Middle frontal gyrus (tissue), 1 donor: ENCODE data around the gene LPA.
"Not testable (repeated sequence)": the region's sequence is repeated elsewhere in the genome, so short reads cannot be mapped to it uniquely, and the experiment has no call there.

ENCODE experiments used
- DNase-seq: peaks from one replicate; pipeline ENCODE4 v3.0.0-alpha.2; 2015; ENCODE audit warnings: low spot score; ENCODE audit errors: extremely low spot score

Gene LPA

GRCh38 chr6:160662429-160662828, 1.6 kb downstream of the LPA start:
- no peak for DNase-seq

DNA sequence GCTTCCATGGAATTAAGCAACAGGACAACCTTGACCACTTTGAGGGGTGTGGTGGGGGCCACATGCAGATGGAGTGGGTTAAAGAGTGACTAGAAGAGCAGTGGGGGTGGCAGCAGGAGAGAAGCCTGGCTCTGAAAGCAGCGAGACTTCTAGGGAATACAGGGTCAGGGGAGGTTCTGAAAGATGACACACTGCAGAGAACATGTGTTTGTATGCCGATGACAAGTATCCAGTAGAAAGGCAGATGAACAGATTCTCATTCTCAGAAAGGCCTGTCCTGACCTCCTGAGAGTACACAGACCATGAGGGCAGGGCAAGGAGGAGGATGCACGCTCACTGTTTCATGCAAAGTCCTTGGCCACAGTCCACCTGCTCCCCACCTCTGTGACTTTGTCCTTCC, 2.9 kb downstream of the LPA start:
- DNase-seq, result no peak

DNA sequence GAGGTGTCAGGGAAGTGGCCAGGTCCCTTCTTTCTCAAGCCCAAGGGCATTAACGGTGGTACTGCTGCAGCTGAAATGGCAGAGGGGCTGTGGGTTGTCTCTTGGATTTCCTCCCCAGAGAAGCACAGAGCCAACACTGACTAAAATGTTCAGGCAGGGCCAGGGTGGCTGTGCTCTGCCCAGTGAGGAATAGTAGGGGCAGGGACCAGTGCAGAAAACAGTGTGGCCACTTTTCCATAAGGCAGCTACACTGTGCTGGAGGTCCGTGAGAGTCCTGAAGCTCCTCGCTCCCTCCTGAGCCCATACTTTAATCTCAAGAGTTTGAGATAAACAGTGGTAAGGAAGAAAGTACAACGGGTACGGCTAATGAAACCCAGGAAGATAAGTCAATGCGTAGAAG, 4.5 kb downstream of the LPA start:
- no peak for DNase-seq

DNA sequence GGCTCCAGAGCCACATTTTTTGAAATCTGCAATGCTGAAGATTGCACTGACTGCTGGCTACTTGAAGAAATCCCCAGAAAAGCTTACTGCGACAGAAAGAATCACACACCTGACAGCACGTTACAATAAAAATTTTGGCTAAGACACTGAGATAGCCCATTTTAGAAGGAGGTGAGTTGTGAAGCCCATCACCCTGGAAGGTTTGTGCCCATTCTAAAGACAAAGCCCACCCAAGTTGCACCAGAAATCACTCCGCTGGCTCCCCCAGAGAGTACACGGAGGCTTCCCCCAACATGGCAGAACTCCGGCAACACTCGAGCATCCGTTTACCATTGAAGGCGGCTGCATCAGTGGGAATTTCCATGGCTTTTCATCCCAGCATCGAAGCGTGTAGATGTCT, 29.4 kb downstream of the LPA start:
- DNase-seq, result no peak

- DNase-seq, result no peak
Observed at GRCh38 chr6:160595838-160596832, 67.9 kb downstream of the LPA start.

DNA sequence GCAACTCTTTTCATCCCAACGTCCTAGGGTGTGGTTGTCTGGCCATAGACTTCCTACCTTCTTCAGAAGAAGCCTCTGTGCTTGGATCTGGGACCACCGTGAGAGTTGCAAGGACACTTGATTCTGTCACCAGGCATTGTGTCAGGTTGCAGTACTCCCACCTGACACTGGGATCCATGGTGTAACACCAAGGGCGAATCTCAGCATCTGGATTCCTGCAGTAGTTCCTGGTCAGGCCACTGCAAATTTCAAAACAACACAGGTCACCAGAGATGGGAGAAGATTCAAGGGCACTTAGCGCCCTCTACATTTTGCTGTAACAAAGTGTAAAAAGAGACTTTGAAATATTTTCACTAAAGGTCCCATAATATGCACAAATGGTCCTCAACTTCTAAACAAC, 68.8 kb downstream of the LPA start:
- not testable (repeated sequence) for DNase-seq

DNA sequence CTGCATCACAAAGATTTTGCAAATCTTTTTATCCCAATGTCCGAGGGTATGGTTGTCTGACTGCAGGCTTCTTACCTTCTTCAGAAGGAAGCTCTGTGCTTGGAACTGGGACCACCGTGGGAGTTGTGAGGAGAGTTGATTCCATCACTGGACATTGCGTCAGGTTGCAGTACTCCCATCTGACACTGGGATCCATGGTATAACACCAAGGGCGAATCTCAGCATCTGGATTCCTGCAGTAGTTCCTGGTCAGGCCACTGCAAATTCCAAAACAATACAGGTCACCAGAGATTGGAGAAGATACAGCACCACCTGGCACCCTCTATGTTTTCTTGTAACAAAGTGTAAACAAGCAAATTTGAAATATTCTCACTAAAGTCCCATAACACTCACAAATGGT, 77.7 kb downstream of the LPA start:
- no peak for DNase-seq

DNA sequence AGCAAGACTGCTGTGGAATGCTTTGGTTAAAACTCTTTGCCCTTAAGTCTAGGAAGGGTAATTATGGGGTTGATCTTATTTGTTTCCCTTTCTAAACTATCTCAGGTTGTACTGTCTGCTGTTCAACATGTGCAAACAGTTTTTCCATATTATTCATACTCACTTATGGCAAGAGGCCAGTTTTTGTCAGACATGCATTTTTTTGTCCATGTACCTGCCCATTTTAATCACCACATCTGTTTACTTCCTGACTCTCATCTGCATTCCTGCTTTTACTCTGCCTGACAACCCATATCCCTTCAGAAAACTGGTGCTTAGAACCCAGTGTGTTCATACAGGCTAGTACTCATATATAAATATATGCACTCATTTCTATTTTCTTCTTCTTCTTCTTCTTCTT, 80.3 kb downstream of the LPA start:
- no peak for DNase-seq

GRCh38 chr6:160581406-160581805, 82.7 kb downstream of the LPA start:
- no peak for DNase-seq

GRCh38 chr6:160578515-160578914, 85.6 kb downstream of the LPA start:
- DNase-seq, result not testable (repeated sequence)

DNA sequence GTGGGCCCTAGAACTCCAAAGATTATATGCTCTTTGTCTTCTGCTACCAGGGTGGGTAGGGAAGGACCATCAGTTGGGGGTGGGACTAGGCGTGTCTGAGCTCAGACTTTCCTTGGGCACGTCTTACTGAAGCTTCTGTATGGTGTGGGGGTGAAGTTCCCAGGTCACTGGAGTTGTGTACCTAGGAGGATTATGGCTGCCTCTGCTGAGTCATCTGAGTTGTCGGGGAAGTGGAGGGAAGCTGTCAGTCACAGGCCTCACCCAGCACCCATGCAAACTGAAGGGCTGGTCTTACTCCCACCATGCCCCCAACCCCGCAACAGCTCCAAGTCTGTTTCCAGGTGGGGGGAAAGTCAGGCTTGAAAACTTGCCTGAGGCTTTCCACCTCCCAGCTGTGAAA, 90.1 kb downstream of the LPA start:
- DNase-seq, result no peak

DNA sequence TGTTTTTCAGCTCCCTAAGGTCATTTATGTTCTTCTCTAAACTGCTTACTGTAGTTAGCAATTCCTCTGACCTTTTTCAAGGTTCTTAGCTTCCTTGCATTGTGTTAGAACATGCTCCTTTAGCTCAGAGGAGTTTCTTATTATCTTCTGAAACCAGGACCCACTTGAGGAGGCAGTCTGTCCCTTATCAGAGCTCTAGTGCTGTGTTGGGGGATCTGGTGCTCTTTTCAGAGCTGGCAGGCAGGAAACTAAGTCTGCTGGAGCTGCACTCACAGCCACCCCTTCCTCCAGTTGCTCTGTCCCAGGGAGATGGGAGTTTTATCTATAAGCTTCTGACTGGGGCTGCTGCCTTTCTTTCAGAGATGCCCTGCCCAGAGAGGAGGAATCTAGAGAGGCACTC, 92.9 kb downstream of the LPA start:
- DNase-seq, result not testable (repeated sequence)

DNA sequence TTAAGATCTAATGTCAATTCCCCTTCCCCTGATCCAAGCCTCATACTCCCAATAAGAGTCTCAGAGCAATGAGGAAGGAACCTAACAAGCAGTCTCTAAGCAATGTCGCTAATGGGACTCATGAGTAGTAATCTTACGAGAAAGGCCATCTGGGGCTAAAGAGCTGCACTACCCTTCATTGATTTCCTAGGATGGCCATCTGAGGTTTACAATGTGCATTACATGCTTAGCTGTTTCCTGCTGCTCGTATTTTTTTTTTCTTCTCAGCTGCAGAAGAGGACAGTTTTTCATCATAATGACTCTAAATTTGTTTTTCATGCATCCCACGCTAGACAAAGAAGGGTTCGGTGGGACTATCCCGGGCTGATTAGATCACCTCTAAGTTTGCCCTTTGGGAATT, 119.3 kb downstream of the LPA start:
- no peak for DNase-seq

DNA sequence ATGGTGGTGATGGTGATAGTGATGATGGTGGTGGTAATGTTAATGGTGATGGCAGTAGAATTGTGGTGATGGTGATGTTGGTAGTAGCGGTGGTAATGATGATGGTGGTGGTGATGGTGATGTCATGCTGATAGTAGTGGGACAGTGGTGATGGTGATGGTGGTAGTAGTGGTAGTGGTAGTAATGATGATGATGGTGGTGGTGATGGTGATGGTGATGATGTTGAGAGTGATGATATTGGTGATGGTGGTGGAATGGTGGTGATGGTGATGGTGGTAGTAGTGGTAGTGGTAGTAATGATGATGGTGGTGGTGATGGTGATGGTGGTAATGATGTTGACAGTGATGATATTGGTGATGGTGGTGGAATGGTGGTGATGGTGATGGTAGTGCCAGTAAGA, 128.8 kb downstream of the LPA start:
- DNase-seq, result no peak

- DNase-seq, result no peak
Observed at GRCh38 chr6:160534050-160534696, 129.9 kb downstream of the LPA start.

GRCh38 chr6:160532315-160532714, 131.8 kb downstream of the LPA start:
- DNase-seq, result no peak

GRCh38 chr6:160531826-160532225, 132.2 kb downstream of the LPA start:
- DNase-seq, result no peak

DNA sequence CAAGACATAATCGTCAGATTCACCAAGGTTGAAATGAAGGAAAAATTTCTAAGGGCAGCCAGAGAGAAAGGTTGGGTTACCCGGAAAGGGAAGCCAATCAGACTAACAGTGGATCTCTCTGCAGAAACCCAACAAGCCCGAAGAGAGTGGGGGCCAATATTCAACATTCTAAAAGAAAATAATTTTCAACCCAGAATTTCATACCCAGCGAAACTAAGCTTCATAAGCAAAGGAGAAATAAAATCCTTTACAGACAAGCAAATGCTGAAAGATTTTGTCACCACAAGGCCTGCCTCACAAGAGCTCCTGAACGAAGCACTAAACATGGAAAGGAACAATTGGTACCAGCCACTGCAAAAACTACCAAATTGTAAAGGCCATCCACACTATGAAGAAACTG, 134.6 kb downstream of the LPA start:
- DNase-seq, result not testable (repeated sequence)

- no peak for DNase-seq
Observed at GRCh38 chr6:160523223-160523622, 140.9 kb downstream of the LPA start.

GRCh38 chr6:160520043-160520904, 143.8 kb downstream of the LPA start:
- peak; percentile 57 for DNase-seq

DNA sequence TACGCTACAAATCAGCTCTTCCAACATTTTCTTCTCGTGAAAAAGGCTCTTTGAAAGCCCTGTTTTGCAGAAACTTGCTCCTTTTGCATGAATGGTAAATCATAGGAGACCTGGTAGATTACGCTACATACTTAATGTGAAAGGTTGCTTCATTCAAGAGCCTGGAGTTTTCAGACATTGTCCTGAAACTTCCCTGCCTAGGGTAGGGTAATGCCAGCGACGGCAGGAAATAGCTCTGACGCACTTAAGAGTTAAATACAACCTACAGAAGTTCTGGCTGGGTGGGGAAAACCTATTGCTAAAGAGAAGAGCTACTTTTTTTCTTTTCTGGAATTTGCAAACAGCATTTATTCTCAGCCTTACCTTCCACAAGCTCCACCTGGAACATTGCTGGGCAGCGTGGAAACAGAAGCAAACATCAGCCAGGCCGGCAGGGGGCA, 144.5 kb downstream of the LPA start:
- no peak for DNase-seq

DNA sequence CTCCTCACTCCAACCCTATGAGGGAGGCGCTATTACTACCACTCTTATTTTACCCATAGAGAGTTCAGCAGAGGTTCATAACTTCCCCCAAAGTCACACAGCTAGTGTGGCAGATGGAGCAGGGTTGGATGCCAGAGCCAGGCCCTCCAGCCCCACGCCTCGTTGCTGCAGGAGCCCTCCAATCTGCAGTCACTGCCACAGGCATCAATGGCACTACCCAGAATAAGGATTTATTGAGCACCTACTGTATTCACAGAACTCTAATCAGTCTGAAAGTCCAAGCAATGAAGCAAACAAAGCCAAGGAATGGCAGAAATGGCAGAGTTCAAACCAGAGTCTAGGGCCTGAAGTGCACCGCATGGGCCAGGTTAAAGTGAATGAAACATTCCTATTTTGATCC, 144.9 kb downstream of the LPA start:
- no peak for DNase-seq
